Gastrocnemius medialis (tissue), 4 donors: Measurements from ENCODE around the gene PINK1.

ENCODE experiments used
- CTCF ChIP-seq, 5 experiments: fragments of 450-650 bp in 3 of 5; fragments of 200-600 bp in 2 of 5; sonication (generic) in 2 of 5; IDR thresholded peaks in 4 of 5; conservative IDR thresholded peaks in 1 of 5; 1 replicate in 4 of 5; 2 replicates in 1 of 5; pipeline ENCODE4 v1.5.1; 2016 to 2019; ENCODE audit warnings: antibody characterized with exemption in 5 of 5, mild to moderate bottlenecking in 3 of 5, moderate library complexity in 3 of 5
- POLR2A ChIP-seq, 2 donors: fragments of 450-650 bp; IDR thresholded peaks; one replicate each; pipeline ENCODE4 v1.6.1; 2017; ENCODE audit warnings: antibody characterized with exemption in 2 of 2, mild to moderate bottlenecking in 2 of 2, moderate library complexity in 2 of 2

GRCh38 chr1:20626098-20626427 lies 7.2 kb upstream of the PINK1 start:
- TF ChIP-seq CTCF (IDR thresholded peaks at IDR 0.05 in 4 of 5, conservative IDR thresholded peaks at IDR 0.05 in 1 of 5), result no peak
- TF ChIP-seq POLR2A (IDR thresholded peaks at IDR 0.05), result no peak
